ENCODE measurements around the gene UST. TPM values are rescaled to one million over a fixed set of nuclear protein-coding genes. Genes with fewer than 3 reads are reported as not detected.
A peak's percentile ranks its signal among the peaks of the same experiment; 100 is the strongest.
"Not testable (repeated sequence)": the region's sequence is repeated elsewhere in the genome, so short reads cannot be mapped to it uniquely, and the experiment has no call there.

The UST gene
- polyA plus RNA-seq, 1 donor: 11.5 TPM

DNA sequence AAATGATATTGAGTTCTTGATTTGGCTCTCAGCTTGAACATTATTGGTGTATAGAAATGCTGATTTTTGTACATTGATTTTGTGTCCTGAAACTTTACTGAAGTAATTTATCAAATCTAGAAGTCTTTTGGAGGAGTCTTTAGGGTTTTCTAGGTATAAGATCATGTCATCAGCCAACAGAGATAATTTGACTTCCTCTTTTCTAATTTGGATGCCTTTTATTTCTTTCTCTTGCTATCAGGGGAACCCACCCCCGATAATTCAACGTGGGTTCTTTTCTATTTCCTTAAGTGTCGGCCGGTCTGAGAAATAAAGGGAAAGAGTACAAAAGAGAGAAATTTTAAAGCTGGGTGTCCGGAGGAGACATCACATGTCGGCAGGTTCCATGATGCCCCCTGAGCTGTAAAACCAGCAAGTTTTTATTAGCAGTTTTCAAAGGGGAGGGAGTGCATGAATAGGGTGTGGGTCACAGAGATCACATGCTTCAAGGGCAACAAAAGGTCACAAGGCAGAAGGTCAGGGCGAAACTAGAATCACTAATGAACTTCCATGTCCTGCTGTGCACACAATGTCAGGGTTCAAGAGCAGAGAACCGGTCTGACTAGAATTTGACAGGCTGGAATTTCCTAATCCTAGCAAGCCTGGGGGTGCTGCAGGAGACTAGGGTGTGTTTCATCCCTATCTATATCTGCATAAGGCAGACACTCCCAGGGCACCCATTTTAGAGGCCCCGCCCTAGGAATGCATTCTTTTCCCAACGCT, 17.6 kb downstream of the UST start:
- DNase-seq: not testable (repeated sequence)

DNA sequence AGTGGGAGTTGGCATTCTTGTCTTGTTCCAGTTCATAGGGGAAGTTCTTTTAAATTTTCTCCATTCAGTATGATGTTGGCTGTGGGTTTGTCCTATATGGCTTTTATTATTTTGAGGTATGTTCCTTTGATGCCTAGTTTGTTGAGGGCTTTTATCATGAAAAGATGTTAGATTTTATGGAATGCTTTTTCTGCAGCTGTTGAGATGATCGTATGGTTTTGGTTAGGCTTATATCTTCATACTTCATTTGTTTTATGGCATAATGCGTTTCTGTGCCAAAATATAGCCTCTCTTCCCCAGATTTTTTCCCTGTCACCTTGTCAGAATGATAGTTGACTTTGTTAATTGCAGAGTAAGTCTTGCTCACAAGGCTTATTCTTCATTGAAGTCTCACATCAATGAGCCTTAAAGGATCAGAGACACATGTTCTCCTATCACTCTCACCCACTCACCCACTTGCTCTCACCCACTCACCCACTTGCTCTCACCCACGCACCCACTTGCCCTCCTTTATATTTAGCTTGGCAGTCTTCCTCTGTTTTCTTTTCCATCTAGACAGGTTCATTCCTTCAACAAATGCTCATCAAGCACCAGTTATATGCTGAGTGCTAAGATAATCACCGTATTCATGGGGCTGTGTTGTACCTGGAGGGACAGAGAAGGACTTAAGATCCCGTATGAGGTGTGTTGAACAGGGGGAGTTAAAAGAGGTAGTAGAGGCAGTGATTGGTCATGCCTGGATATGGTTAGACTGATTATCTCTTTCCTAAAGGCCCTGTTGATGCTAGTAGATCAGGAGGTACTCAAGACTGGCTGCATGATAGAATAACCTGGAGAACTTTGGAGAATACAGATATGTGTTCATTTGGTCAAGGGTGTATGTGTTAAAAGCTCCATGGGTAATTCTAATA, 19.3 kb downstream of the UST start:
- no peak for DNase-seq

DNA sequence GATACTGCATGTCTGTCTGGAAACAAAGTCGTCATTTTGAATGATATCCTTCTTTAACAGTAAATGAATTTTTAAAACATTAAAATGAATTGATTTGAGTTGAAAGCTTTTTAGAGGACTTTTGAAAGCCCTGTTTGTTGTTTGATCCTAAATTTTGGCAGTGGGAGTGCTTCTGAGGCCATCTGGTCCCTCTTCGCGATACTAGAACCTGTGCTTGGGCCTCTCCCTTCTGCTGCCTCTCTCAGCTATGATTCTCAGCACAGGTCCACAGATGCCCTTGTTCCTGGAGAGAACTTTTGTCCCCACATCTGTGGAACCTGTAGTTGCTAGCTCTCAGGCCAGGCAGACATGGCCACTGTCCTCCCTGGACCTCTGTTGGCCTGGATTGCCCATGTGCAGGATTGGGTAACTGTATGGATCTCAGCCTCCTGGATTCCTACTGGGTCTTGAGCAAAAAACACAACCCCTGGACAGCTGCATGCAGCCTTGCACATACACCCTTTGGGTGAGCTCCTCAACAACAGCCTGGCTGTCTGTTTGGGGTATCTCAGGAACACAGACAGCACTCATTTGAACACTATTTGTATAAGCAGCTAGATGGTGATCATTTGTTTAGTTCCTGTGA, 21.9 kb downstream of the UST start:
- DNase-seq: no peak

DNA sequence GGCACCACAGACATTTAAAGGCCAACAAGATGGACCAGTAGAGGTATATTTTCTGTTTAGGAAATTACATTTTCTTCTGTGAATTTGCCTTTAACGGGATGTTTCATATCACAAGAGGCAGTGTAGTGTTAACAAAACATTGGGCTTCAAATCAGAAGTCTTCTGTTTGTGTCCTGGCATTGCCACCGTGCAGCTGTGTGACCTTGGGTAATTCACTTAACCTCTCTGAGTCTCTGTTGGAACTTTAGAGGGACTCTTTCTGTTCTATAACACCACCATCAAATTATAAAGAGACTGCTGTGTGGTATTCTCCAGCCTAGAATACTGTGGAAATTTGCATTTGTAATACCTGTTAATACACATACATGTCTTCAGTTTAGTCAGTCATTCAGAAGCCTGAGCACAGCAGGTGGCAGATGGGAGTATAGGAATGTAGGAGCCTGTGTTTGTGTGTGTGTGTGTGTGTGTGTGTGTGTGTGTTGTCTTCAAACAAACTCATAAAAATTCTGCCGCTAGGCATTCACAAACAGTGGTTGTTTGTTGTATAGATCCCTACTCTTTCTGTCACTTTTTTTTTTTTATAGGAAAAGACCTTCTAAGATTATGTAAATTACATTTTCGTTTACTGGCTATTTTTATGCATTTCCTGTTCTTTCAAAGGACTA, 22.6 kb downstream of the UST start:
- no peak for DNase-seq

DNA sequence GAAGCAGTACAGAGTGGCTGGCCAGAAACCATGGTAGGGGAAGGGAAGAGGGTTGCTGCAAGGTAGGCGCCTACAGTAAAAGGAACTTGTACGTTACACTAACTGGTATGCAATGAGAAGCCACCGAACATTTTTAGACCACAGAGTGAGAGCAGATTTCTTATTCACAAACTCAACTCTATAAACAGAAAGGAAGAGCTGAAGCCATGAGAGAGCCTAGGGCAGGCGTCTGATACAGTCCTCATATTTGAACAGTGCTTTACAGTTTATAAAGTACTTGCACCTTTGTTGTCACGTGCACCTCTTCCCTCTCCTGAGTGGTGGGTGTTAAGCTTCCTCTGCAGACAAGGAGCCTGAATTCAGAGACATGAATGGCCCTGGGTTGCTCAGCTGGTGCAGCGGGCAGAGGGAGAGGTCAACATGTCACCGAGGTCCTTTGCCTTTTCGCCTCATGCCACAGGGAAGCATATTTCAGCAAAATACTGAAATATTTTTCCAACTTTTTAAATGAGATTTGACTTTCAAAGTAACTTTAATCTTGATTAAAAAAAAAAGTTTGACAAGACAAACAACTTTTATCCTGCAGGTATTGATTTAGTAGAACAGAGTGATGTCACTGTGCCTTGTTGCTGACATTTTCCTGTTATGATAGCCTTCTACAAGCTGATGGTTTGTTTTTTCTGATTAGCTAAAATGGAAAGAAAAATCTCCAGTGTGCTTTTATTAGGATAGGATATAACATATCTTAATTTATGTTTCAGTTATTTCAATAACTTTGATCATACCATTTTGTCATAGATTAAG, 23.8 kb downstream of the UST start:
- no peak for DNase-seq

DNA sequence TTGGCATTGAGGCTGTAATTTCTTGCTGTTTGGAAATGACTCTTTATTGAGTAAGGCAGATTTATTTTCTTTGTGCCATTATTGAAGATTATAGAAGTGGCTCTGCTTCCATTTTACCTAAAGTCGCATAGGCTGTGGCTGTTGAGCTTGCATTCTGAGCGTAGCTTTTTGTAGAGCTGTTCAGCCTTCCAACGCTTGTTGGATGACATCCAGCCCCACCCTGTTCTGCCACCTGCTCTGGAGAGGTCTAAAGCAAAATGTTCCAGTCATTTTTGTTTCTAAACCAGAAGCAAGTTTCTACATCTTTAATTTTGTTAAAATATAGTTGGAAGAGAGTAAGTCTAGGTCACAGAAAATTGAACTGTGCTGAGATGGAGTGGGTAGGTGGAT, 24.4 kb downstream of the UST start:
- DNase-seq: no peak

DNA sequence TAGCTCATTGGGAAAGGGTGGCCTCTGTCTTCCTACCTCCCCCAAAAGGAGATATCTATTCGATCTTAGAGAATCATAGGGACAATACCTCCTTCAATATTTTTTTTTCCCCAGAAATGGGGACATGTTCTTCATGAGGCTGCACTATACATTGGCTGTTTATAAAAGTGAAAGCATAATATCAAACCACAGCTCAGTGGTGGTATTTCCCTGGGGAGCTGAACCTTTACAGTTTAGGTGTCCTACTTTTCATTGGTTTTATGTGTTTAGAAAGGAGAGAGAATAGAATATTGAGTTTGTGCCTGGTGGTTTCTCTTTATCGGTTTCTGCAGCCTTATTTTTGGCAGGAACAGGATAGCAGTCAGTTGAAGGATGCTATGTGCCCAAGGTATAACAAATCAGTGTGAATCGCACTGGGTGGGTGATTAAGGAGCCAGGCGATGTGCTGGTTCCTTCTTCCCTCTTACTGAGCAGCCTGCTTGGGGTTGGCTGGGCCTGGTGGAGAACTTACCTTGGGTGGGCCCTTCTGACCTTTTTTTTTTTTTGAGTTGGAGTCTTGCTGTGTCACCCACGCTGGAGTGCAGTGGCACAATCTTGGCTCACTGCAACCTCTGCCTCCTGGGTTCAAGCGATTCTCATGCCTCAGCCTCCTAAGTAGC, 25.2 kb downstream of the UST start:
- DNase-seq: no peak

DNA sequence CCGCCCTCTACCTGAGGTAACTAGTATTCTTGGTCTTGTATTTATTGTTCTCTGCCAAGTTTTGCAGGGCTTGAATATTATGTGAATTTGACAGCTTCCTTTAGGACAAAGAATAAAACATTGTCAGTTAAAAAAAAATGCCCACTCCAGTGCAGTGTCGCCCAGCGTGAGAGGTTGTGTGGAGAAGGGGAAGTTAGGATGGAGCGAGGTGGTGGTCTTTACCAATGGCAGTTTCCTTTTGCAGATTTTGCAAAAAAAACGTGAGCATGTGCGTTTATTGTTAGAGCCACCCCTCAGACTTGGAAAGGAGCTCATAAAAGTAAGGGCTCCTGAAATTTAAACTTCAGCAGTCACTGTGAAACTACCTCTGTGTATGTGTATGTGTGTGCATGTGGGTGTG, 28.3 kb downstream of the UST start:
- DNase-seq: no peak

DNA sequence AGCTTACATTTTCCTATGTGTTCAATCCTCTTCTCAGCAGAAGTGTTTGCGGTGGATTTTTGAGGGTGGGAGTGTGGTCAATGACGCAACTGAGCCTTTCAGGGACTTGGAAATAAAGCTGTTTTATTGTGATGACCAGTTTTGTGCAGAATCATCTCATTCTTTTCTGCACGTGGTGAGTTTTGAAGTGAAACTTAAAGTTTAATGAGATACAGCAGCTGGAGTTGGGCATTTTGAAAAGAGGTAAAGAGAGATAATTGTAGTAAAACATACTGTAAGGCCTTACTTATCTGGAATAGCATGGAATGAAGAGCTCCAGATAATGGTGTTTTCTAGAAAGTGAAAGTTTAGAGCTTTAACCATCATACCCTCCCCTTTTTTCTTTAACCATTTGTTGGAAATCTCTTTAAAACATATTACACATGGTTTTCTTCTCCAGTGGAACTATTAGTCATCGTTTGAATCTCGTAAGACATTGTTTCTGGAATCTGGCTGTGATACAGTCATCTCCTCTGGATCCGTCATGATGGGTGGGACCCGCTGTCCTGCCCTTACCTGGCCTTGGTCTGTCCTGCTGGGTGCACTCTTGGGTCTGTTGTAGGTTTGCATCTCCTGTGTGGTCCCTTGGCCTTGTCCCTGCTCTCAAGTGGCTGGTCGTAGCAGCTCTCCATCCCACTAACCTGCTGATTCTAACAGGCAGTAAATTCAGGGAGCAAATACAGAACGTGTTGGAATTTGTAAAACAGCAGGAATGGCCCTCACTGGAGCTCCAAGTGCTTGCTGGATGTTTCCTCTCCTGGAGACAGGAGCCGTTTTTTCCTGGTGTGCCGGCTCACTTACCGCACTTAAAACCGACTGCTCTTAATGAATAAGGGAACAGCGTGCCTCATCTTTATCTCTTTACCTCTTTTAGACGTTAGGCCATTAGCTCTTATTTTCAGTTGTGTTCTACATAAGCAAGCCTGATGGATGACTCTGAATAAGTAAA, 29.8 kb downstream of the UST start:
- no peak for DNase-seq

DNA sequence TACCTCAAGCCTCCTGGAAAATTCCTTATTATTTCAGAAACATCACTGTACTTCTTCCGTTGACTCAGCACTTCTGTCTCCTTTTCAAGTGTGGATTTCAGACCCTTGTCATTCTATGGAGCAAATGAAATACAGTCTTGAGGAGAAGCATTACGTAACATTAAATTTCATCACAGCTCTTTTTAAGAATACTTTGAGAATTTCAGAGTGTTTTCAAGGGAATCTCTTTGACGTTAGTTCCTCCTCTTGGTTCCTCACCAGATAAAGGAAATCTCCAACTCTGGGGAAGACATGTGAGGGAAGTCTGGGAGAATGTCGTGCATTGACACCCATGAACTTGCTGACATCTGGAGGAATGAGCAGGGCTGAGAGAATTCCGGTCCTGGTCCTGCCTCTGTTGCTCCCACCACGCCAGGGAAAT, 32.3 kb downstream of the UST start:
- no peak for DNase-seq

DNA sequence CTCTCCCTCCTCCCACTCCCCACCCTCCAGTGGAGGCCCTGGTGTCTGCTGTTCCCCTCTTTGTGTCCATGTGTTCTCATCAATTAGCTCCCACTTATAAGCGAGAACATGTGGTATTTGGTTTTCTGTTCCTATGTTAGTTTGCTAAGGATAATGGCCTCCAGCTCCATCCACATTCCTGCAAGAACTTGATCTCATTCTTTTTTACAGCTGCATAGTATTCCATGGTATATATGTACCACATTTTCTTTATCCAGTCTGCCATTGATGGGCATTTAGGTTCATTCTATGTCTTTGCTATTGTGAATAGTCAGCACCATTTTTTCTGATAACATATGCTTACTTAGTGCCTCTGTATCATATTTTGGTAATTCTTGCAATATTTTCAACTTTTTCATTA, 33.6 kb downstream of the UST start:
- DNase-seq: not testable (repeated sequence)

DNA sequence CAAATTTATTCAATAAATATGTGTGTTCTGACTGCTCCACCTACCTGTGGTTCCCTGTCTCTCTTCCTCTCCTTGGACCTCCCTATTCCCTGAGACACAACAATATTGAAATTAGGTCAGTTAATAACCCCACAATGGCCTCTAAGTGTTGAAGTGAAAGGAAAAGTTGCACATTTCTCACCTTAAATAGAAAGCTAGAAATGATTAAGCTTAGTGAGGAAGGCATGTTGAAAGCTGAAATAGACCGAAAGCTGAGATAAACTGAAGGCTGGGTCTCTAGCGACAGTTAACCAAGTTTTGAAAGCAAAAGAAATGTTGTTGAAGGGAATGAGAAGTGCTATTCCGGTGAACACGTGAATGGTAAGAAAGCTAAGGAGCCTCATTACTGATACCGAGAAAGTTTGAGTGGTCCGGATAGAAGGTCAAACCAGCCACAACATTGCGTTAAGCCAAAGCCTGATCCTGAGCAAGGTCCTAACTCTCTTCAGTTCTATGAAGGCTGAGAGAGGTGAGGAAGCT, 34.1 kb downstream of the UST start:
- DNase-seq: no peak

DNA sequence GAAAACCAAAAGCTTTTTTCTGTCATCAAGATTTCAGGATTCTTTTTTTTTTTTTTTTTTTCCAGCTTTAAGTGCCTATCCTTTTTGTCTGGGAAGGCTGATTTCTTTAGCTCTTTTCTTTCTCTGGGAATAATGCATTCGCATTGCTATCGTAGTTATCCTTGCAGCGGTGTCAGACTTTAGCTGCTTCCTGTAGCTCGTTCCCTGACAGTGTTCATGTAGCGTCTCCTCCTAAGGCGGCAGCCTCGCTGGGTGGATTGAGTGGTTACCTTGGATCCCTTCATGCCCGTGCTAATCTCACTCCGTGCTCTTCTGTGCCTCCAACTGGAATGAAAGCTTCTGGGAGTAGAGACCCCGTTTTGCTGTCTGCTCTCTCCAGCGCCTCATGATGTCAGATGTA, 43.1 kb downstream of the UST start:
- no peak for DNase-seq

DNA sequence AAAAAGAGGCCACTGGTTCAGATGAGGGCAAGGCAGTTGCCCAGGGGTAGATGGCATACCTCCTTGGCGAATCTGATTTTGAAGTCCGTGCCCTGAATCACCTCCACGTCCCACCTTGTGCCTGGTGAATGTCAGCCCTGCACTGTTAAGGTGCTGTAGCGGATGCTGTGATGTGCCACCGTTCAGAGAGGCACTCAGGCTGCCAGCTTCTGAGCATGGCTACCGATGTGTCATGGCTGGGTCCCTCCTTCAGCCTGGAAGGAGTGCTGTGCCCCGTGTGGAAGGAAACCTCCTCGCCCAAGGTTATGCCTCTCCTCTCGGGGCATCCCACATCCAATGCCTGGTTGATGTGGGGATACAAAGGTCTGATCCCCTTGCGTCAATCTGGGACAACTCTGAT, 43.6 kb downstream of the UST start:
- DNase-seq: no peak

DNA sequence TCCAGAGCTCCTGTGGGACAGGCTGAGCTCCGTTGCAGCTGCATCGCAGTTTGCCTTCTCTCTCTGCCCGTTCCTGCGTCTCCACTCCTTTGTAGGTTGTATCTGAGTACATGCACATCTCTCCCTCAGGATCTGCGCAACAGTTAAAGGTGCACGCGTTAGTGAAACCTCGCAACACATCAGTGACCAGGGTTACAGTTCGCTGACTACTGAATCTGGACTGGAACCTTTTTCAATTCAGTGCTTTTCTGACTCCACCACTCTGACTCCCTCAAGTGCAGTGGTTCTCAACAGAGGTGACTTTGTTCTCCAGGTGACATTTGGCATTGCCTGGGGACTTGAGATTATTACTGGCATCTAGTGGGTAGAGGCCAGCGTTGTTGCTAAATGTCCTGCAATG, 44.0 kb downstream of the UST start:
- DNase-seq: peak; percentile 10

DNA sequence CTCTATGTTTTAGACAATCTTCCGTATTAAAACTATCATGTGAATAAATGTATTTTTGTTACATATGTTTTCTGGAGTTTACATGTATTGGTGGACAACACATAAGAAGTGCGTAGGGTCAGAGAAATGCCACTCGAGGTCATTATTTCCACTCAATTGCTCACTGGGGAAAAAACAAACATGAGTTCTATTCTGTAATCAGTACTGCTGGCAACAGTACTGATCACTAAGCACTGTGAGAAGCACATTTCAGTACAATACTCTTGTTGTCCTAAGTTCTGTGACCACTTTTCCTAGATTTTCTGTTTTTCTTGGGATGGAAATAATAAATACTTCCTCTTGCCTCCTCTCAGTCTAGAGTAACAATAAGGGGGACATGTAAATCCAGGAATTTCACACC, 44.5 kb downstream of the UST start:
- no peak for DNase-seq

DNA sequence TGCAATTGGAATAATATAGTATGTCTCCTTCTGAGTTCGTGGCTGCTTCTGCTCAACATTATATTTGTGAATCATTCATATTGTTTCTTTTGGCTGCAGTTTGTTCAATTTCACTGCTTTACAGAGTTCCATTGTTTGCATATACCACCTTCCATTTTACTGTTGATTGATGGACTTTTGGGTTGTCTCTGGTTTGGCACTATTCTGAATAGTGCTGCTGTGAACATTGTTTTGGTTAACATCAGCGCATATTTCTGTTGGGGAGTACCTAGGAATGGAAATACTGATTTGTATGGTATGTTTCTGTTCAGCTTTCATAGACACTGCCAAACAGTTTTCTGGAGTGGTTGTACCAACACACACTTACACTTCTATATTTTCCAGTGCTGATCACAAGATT, 46.9 kb downstream of the UST start:
- no peak for DNase-seq

DNA sequence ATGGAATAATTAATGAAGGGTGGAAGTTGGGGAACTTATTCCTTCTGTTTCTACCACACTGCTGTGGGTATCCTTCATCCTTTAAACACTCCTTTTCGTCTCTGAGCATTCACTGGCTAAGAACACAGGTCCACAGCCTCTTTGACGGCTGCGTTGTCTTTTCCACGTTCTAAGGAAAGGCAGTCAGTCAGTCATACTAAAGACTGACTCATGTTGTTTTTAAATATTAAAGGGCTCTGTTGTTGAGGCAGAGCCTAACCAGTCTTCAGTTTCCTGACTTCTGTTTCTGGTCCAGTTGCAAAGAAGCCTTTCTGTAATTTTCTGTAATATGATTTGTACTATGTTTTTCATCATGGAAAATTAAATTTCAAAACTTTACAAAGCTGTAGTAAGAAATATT, 48.0 kb downstream of the UST start:
- no peak for DNase-seq

DNA sequence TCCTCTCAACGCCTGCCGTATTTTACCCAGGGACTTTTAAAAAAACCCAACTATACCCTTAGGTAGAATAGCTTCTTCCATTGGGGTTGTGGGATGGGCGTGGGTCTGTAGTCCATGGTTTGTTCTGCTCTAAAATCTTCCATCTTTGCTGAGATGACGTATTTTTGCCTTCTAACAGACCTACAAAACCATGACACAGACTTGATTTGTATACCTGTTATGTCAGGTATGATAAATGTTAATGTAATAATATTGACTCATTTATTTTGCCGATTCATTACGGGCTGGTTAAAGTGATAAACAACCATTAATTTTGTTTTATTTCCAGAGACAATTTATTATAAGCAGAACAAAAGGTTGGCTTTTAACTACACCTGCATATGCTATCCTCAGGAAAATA, 48.7 kb downstream of the UST start:
- no peak for DNase-seq

DNA sequence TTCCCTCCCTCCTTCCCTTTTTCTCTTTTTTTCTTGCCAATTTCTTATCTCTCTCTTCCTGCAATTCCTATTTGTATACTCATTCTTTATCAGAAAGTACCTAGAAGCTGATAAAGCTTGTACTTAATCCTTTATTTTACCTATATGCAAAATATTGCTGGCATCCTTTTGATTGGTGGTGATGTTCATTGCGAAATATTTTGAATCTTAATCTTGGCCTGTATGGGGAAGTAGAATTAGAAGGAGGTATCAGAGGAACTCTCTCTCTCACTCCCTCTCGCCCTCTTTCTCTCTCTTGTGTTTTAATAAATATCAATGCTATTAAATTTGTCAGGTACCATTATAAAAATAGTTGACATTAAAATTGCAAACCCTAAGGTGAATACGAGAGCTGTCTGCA, 52.8 kb downstream of the UST start:
- DNase-seq: no peak
